HG03565 (cell line): ENCODE data around the gene MTHFD1L.
"Not testable (repeated sequence)": the region's sequence is repeated elsewhere in the genome, so short reads cannot be mapped to it uniquely, and the experiment has no call there.

Source experiments
- ATAC-seq: cut with Tn5 transposase; IDR thresholded peaks from one replicate; pipeline ENCODE4 v1.9.1; 2021; ENCODE audit warnings: mild to moderate bottlenecking, moderate library complexity; ENCODE audit not compliant: unreplicated experiment

MTHFD1L gene

DNA sequence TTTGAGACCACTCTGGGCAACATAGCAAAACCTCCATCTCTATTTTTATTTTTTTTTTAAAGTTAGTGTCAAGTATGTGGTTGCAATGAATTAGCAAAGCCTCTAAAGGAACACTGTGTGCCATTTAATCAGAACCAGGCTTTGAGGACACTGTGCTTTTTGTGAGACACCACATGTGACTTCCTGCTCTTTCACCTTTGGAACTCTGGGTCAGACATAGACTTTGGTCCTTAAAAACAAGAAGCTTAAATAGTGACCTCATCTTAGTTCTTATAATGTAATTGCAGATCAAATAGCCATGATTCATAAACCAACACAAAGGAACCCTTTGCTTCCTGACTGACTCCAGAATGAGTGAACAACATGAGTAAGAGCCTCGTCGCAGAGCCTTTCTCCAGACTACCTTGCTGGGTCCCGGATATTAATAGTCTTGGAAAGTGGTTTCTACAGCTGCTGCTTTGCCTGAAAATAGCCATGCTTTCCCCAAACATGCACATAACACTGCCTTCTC lies 170.8 kb downstream of the MTHFD1L start:
- ATAC-seq, result not testable (repeated sequence)

DNA sequence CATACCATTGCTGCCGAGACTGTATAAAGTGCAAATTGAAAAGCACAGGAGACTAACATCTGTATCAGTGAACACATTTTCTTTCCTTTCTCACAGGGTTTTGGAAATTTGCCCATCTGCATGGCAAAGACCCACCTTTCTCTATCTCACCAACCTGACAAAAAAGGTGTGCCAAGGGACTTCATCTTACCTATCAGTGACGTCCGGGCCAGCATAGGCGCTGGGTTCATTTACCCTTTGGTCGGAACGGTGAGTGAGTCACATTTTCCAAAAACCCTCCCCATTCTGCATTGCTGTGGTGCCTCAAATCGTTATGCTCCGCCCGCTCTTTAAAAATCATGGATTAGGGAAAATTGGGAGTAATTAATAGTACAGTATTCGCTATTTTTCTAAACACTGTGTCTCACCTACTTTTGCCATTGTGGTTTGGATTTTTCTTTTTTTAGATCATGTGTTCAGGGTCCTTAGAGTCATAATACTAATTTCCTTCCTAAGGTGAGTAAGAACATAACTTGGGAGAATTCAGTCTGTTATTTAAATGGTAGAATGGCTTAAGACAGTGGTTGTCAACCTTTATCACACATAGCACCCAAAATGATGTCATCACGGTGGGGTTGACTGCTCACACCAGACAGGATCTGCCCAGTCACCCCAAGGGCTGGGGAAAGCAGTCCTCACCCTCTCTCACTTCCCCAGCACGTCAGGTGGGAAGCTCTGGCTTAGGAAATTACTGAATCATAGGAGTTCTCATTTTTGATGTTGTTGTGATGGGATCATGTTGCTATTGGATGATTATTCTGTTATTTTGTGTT lies 171.6 kb downstream of the MTHFD1L start:
- ATAC-seq, result no peak

DNA sequence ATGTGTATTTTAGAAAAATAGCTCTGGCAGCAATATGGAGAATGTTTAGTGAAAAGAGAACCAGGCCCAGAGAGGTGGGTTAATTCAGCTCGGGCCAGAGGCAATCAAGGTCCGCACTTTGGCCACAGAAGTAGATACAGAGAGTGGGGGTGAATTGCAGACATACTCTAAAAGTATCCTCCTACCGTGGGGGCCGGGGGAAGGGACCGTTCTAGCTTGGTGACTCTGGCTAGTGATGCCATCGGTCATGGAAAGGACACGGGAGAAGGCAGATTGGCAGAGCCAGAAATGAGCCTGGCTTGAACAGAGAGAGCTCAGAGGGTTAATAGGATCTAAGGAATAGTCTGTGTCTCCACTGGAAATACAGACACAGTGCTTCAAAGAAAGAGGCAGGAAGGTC lies 173.1 kb downstream of the MTHFD1L start:
- ATAC-seq, result no peak

DNA sequence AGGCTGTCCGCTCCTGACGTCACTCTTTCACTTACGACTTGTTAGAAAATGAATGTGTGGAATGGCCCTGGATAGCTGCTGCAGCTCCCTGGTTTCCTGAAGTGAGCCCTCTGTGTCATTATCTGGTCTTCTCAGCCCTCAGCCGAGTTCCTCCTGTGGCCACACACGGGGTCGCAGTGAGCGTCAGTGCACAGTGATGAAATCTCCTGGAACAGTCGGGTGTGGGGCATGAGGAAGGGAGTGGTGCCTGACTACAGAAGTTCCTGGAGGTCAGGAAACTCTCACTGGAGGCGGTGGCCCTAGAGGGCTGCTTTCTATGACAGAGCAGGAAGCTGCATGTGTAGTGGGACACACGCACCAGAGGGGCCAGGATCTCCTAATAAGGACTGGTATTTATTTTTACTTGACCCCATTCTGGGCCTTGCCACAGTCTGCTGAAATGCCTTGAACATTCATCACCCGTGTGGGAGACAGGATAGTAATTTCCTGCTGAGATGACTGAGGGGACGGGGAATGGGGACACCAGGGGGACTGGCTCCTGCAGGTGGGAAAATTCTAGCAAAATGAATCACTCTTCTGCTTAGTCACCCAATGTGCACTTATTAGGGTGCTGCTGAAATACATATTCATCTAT lies 175.5 kb downstream of the MTHFD1L start:
- not testable (repeated sequence) for ATAC-seq

DNA sequence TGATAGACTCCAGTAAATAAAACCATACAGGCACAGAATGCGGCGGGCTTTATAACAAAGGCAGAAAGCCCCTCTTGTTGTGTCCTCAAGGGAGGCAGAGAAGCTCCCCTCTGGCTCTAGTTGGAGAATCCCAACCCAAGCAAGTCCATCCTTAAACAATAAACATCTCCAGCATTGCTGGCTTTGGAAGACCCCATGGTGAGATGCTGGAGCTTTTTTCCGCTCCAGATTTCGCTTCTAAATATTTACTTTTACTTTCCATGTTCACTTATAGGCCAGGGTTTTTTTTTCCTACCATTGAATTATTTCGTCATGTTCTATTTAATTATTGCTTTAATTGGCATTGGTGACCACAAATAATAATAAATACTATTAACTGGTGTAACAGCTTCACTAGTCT lies 176.2 kb downstream of the MTHFD1L start:
- no peak for ATAC-seq

DNA sequence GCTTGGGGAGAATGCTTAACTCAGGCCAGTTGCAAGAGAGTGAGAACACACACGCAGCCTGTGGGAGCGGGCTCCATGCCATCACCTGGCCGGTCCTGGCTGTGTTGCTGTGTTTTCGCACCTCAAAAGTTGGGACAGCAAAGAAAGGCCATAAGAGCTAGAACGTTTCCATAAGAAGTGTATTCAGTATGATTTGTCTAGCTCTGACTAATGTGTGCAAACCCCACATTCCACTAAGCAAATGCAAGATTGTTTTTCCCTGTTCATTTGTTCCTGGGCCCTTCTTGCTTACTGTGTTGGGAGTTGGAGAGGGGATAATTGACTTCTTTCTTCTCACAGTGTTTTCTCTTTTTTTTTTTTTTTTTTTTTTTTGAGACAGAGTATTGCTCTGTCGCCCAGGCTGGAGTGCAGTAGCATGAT lies 177.4 kb downstream of the MTHFD1L start:
- ATAC-seq, result not testable (repeated sequence)

DNA sequence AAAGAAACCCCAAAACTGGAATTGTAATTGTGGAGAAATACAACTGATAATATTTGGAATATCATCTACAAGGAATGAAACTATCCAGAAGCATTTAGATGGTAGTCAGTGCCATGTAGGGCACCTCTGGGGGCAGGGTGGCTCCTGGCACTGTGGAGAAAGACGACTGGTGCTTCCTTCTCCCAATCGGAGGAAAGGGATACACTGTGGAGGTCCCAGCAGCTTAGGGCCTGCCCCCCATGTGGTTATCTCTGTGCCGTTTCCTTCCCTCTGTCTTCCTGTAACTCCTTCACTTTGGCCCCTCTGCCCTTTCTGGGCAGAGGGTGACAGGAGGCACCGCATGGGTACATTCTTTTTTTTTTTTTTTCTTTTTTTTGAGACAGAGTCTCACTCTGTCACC lies 178.4 kb downstream of the MTHFD1L start:
- no peak for ATAC-seq

DNA sequence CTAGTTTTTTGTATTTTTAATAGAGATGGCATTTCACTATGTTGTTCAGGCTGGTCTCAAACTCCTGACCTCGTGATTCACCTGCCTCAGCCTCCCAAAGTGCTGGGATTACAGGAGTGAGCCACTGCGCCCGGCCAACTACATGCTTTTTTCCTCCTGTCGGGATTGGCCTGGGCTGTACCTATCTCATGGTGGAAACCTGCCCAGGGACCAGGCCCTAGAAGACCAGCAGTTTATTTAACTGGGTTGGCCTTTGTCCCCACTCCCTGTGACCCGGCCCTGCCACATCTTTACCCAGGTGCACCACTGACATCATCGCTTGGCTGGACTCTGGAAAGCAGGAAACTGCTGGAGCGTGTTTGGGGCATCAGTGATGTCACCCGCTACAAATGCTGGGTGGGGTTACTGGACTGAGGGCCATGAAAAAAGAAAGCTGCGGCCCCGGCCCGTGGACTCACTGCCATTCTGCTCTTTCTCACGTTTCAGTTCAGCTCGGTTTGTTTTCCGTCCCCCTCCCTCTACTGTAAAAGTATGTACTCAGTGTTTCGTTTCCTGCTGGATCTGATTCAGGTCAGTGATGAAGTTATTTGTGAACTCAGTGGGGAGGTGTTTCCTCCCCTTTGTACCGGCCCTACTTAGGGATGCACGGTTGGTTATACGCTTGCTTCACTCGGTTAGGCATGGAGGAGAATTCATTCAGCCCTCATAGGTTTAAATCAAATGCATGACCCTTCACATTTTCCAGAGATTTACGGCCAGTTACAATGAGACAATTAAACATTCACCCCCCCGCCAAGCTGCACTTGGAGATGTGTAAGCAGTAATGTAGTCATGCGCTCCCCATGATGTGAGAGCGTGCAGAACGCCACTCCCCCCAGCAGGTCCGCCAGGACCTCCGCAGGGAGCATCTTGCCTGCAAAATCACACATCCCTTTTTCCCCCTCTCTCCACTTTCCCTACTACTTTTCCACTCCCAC lies 179.3 kb downstream of the MTHFD1L start:
- no peak for ATAC-seq

DNA sequence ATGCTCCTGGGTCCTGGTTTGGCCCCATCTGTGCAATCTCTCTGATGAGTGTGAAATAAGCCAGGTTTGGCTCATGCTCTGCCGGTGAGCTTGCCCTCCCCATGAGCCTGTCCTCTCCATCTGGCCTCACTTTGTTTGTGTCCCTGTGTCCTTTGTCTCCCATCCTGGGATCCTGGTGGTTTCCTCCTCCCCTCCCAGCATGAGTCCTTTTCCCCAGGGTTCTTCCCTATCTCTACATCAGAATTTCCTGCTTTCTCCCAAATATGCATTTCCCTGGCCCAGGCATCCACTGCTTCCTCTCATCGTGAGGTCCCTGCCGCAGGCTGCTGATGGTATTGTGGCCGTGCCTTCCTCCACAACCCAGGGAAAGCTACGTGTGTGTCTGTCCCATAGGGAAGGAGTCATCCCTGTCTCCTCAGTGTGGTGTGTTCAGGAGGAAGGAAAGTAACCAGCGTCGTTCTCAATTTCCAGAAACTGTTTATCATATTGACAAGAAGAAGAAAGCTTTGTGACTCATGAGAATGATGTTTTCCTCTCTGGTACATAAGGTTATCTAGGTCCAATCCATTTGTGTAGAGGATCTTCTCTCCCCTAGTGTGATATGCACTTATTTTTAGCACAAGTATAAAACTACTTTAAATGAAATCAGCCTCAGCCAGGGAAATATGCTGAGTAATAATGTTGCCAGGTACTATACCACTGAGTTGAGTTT lies 180.2 kb downstream of the MTHFD1L start:
- not testable (repeated sequence) for ATAC-seq

DNA sequence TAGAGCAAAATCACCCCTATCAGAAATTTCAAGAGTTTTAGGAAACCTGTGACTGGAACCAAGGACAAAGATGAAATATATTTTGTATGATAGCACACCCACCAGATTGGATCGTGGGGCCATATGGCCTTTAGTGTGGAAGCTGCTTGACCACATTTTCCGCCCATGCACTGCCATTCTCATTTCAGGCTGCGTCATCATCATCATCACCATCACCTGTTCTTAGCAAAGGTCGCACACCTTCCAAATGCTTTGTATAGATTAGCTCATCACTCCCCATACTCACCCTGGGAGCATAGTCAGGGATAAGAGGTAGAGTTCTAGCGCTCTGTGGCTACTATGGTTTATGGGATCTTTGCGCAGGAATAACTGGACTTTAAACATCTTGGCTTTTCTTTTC lies 185.7 kb downstream of the MTHFD1L start:
- no peak for ATAC-seq

DNA sequence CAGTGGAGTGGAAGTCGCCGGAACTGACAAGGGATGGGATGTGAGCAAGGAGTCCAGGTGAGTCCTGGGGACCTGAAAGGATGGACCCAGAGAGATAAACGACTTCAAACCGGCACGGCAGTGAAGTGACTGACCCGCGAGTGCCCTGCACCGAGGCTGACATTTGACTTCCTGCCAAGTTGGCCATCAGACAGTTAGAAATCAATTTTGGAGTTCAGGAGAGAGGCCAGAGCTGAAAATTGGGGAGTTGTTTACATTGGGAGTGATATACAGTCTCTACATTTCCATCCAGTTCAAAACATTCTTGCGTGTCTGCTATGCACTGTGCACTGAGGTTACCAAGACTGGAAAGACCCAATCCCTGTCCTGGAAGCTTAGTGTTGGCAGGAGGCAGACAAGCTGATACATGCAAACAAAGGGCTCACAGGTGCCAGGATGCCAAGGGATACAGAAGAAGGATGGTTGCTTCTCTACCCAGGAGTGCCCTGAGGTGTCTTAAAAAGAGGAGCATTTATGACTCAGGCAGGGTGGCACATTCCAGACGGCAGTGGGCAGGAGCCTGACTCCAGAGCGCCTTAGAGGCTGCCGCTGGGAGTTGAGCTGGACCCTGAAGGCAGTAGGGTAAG lies 186.6 kb downstream of the MTHFD1L start:
- ATAC-seq, result no peak

DNA sequence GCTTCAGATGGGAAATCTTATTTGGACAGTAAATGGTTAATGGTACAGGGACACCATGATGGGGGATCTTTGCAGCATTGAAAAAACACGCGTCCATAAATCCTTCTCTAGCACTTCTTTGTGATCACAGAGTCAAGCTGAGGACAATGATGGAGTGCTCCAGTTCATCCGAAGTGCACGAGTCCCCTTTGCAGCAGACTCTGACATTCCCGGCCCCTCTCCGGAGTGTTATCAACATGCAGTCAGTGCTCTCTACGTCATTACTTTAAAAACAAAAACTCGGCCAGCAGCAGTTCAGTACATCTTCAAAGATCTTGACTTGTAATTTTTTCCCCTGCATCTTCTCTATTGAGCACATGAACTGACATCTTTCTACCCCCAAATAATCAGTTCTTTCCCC lies 188.8 kb downstream of the MTHFD1L start:
- ATAC-seq, result no peak

DNA sequence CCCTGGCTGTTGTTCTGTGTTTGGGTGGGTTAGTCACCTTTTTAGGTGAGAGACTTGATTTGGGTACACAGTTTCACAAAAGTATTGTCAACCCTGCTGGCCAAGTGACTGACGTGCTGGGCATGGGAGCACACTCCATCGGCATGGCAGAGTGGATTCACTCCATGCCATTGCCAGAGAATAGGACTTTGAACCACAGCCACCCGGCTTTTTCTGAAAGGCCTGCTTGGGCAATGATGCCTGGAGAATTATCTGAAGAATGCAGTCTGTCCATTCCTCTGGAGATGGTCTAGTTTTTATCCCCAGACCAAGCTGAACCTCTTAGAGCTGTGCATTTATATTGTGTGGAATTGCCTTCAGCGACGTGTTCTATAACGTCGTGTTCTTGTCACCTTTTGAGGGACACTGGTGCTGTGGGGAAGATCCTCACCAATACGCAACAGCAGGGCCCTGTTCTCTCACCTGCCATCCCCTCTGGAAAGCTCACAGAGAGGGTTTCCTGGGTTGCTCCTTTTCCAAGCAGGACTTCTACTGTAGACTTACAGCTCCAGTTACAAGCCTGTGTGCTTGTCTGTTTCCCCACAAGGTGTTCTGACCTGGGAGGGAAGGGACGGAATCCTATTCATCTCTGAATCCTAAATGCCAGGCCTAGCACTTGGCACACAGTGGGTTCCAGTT lies 190.9 kb downstream of the MTHFD1L start:
- ATAC-seq, result no peak

DNA sequence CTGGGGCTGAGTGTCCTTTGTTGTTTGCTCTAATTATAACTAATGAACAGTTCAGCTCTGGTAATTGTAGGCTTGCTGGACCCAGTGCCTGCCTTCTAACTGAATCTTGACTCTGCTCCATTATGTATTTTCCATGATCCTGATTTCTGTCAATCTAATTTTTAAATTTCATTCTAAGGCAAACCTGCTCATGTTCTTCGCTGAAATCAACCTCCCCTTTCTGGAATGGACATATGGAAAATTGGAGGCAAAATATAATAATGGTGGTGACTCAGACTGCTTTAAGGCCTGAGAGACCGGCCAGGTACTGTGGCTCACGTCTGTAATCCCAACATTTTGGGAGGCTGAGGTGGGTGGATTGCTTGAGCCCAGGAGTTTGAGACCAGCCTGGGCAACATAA lies 191.6 kb downstream of the MTHFD1L start:
- ATAC-seq, result no peak

DNA sequence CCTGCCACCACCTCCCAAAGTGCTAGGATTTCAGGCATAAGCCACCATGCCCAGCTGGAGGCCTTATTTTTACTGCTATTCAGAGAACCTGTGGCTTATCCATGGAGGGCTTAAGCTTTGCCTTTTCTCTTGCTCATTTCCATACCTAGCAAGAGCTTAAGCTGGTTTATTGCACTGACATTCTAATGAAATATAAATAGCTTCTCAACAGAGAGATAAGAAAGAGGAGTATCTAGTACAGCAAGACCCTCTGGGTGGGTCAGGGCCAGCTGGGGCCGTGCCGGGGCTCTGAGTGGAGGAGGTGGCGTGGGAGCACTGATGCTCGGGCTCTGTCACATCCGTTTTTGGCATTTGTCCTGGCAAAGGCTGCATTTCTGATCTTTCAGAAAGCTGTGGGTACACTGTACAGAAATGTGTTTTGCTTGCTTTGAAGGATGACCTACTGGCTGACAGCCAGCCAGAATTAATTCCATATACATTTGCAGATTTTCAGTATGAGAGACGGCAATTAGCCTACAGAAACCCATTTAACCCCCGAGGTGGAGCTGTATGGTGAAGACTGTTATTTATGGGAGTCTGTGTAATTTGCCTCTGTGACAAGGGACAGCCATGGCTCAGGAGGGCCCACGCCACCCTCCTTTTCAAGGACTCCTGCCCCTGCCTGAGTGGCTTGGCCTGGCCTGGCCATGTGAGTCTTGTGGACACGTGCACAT lies 192.7 kb downstream of the MTHFD1L start:
- ATAC-seq, result no peak

DNA sequence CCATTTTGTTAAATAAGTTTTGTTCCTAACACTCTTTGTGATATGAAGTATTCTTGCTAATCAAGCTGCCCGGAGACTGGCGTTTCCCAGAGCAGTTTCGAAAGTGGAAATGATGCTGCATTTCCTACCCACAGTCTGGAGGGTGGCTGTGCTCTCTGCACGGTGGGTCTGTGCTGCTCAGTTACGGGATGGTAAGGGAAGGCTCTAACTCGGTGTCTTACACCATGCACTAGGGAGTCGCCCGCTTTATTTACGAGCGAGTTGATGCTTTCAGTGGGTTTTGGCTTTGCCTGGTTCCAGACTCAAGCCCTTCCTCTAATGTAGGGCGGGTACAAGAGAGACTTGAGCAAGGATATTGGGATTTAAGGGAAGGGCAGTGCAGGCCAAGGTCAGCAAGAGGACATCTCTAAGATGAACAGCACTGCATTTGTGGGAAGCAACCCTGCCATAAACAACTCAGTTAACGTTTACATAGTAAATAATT lies 194.2 kb downstream of the MTHFD1L start:
- ATAC-seq, result no peak

DNA sequence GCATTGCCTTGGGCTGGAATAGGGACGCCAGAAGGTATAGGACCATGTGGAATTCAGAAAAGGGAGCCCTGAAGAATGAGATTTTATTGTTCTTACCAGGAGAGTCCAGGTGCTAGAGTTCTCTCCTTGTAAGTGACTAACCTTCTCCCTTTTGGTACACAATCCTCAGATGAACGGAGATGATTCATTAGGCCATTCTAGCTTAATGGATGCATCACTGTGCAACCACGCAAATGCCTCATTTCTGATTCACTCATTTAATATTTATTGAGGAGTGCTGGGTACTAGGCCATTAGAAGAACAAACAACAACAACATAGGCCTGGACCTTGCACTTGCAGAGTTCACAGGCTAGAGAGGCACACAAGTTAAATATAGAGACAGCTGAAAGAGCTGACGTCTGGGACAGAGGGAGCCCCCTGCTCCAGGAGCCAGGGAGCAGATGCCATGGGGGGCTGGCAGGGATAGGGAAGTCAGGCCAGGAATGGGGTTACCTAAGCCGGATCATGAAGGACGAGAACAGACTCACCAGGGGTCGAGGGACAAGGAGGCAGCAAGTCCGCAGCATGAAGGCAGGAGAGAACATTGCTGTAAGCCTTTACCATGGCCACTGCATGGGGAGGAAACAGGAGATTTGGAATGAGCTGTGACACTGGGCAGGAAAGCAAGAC lies 194.7 kb downstream of the MTHFD1L start:
- ATAC-seq, result no peak
